ENCODE results near the gene SIL1. TPM values are rescaled to one million over a fixed set of nuclear protein-coding genes. Genes with fewer than 3 reads are reported as not detected.

Gene SIL1
- total and polyA plus RNA-seq, 8 donors, result 22.2 to 83.6 (median 33.4) TPM

DNA sequence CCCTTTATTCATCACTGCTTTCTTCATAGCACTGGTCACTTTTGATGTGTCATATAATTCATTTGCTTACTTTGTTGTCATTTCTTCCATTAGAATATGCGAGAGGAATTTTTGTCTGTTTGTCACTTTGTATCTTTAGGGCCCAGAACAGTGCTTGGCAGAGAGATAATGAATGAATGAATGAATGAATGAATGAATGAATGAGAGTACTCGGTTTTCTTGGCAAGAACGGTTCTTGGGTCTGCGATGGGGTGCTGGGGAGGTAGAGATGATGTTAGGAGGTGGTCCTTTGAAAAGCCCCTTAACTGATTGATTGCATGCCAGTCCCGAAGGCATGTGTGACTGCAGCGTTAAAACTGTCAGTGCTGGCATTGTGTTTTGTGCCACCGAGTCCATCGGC is 270.6 kb downstream of the SIL1 start:
- H3K4me3 ChIP-seq, result no peak overlapping the region
- H3K36me3 ChIP-seq, result peaks cover 54 to 89% (median 82%) of the 10 kb centered on the region in 4 donors
- peak overlapping the region in 3 of 5 donors; percentile 9 to 43 (median 16) for H3K27ac ChIP-seq

DNA sequence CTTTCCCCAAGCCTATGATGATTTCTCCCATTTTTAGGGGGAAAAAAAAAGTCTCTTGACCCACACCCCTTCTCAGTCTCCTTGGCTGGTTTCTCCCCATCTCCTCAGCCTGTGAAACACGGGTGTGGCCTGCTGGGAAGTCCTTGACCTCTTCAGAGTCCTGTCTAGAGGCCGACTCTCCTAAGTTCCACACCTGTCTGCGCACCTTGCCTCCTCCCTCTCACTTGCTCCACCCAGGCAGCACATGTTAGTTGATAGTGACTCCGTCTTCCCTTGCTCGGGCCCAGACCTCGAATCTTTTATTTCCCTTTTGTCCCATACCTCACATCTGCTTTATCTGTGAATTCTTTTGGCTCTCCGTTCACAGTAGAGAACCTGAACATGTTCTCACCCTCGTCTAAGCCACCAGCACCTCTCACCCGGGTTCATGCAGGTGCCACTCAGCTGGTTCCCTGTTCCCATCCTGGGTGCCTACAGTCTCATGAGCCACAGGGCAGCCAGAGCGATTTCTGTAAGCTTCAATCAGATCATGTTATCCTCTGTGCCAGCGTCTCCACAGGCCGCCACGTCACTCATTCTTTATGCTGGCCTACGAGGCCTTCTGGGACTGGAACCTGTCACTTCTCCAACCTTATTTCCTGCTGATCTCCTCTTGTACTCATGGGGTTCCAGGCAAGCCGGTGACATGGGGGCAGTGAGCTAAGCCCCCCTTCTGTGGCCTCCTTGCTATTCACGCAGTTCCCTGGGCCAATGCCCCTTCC is 271.3 kb downstream of the SIL1 start:
- Histone ChIP-seq H3K9me3 (no peaks in the 10 kb centered on the region), H3K4me1 (peaks cover 12 to 33% (median 19%) of the 10 kb centered on the region in 4 donors), H3K27ac (peak overlapping the region in 1 of 5 donors; percentile 9), H3K36me3 (peaks cover 47 to 87% (median 75%) of the 10 kb centered on the region in 4 donors), H3K27me3 (no peaks in the 10 kb centered on the region), H3K4me3 (no peak overlapping the region)
- DNase-seq, result no peak
- intact Hi-C loops (cut with DNase I; ENCODE audit: low total_unique reads), result no loop called here
- TF ChIP-seq, protein P1, sequence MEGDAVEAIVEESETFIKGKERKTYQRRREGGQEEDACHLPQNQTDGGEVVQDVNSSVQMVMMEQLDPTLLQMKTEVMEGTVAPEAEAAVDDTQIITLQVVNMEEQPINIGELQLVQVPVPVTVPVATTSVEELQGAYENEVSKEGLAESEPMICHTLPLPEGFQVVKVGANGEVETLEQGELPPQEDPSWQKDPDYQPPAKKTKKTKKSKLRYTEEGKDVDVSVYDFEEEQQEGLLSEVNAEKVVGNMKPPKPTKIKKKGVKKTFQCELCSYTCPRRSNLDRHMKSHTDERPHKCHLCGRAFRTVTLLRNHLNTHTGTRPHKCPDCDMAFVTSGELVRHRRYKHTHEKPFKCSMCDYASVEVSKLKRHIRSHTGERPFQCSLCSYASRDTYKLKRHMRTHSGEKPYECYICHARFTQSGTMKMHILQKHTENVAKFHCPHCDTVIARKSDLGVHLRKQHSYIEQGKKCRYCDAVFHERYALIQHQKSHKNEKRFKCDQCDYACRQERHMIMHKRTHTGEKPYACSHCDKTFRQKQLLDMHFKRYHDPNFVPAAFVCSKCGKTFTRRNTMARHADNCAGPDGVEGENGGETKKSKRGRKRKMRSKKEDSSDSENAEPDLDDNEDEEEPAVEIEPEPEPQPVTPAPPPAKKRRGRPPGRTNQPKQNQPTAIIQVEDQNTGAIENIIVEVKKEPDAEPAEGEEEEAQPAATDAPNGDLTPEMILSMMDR (IDR thresholded peaks at IDR 0.05), result no peak
- no peak for TF ChIP-seq POLR2A (IDR thresholded peaks at IDR 0.05)
- WGBS, 5 donors, result 70 to 82% (median 80%) methylated on average over 16 of the region's 16 CpGs

More for the DNA sequence above, 270.6 kb downstream of the SIL1 start:
- no peak for TF ChIP-seq POLR2A (IDR thresholded peaks at IDR 0.05)
- TF ChIP-seq, protein P1 (IDR thresholded peaks at IDR 0.05), result no peak
- TF ChIP-seq POLR2AphosphoS5 (IDR thresholded peaks at IDR 0.05), result no peak
- TF ChIP-seq EP300 (IDR thresholded peaks at IDR 0.05), result no peak
- Histone ChIP-seq H3K27me3 (no peaks in the 10 kb centered on the region), H3K9me3 (no peaks in the 10 kb centered on the region), H3K4me1 (peaks cover 12 to 33% (median 19%) of the 10 kb centered on the region in 4 donors)
- intact Hi-C loops (cut with DNase I; ENCODE audit: low total_unique reads), result no loop called here
- DNase-seq, result no peak
- WGBS, 5 donors, result 36 to 69% (median 52%) methylated on average over 8 of the region's 8 CpGs

DNA sequence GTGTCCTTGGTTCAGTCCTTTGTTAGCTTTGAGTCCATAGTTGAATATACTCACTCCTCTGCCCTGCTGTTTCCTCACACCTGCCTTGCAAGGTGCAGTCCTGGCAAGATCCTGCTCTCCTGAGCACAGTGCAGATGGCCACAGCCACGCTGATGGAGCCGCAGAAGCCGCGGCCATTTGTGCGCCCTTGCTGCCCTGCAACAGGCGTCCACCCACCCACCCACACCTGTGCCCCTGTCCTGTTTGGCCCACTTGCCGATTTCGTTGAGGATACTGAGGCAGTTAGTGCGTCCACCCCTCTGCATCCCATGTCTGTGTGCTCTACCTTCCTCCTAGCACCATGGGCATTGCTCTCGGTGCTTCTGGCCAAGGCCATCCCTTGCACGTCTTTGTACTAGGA is 271.9 kb downstream of the SIL1 start:
- no peaks in the 10 kb centered on the region for H3K9me3 ChIP-seq
- no peaks in the 10 kb centered on the region for H3K27me3 ChIP-seq
- H3K4me3 ChIP-seq, result no peak overlapping the region
- no peak for DNase-seq
- 92 to 99% (median 95%) methylated on average over 11 of the region's 11 CpGs for WGBS, 5 donors
- H3K36me3 ChIP-seq, result peaks cover 42 to 85% (median 69%) of the 10 kb centered on the region in 4 donors
- peaks cover 12 to 33% (median 19%) of the 10 kb centered on the region in 4 donors for H3K4me1 ChIP-seq
- H3K27ac ChIP-seq, result peak overlapping the region in 1 of 5 donors; percentile 9
- intact Hi-C loops (cut with DNase I; ENCODE audit: low total_unique reads), result no loop called here
- TF ChIP-seq EP300 (IDR thresholded peaks at IDR 0.05) (no peak), POLR2A (IDR thresholded peaks at IDR 0.05) (no peak), POLR2AphosphoS5 (IDR thresholded peaks at IDR 0.05) (no peak)

DNA sequence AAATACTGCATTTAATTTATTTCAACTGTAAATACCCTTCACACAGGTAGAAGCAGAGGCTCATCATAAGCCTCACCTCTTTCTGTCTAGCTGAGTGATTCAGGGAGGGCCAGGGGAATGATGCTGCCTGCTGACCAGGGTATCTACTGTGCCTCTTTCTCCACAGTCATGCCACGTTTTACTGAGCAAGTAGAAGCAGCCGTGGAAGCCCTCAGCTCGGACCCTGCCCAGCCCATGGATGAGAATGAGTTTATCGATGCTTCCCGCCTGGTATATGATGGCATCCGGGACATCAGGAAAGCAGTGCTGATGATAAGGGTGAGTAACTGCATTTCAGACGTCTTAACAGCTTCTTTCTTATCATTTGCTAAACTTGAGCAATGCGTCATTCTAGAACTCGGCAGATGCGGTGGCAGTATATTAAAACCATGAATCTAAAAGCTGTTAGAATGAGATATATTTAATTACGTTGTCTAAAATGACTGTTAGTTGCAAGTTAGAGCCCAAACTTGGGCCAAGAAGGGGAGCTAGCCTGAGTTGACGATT is 273.0 kb downstream of the SIL1 start:
- H3K27ac ChIP-seq, result no peak overlapping the region
- TF ChIP-seq POLR2A (IDR thresholded peaks at IDR 0.05) (no peak), POLR2AphosphoS5 (IDR thresholded peaks at IDR 0.05) (no peak), EP300 (IDR thresholded peaks at IDR 0.05) (no peak)
- TF ChIP-seq, protein P1 (IDR thresholded peaks at IDR 0.05), result no peak
- intact Hi-C loops (cut with DNase I; ENCODE audit: low total_unique reads), result no loop called here
- H3K4me1 ChIP-seq, result peaks cover 12 to 33% (median 19%) of the 10 kb centered on the region in 4 donors
- H3K27me3 ChIP-seq, result no peaks in the 10 kb centered on the region
- H3K4me3 ChIP-seq, result no peak overlapping the region
- no peaks in the 10 kb centered on the region for H3K9me3 ChIP-seq
- peaks cover 31 to 83% (median 66%) of the 10 kb centered on the region in 4 donors for H3K36me3 ChIP-seq
- no peak for DNase-seq
- 90 to 92% (median 92%) methylated on average over 12 of the region's 12 CpGs for WGBS, 5 donors
